ENCODE data around the gene PBXIP1. TPM values are rescaled to one million over a fixed set of nuclear protein-coding genes. Genes with fewer than 3 reads are reported as not detected.
A peak's percentile ranks its signal among the peaks of the same experiment; 100 is the strongest.

The PBXIP1 gene
- total and polyA plus RNA-seq, 2 of the 13 experiments (the other 11 are each of a cell fraction or from before 2014, with no cell fraction given) = 16.3 to 31.9 TPM

GRCh38 chr1:154936555-154937084 is 19.3 kb downstream of the PBXIP1 start, which contains the start of gene PMVK (continued):
- TF ChIP-seq ZNF281 (CRISPR knock-in tag; IDR thresholded peaks at IDR 0.05; ENCODE audit: borderline replicate concordance) (peak; percentile 59; the same call in 1 of the 2 replicates), BATF2 (CRISPR knock-in tag; IDR thresholded peaks at IDR 0.05) (peak; percentile 99), RFX3 (CRISPR knock-in tag; IDR thresholded peaks at IDR 0.05) (no peak), E2F1 (CRISPR knock-in tag; IDR thresholded peaks at IDR 0.05) (peak; percentile 74; the same call in 1 of the 2 replicates), THYN1 (CRISPR knock-in tag; IDR thresholded peaks at IDR 0.05; ENCODE audit: borderline replicate concordance, low read depth) (peak; percentile 67; the same call in 1 of the 2 replicates), TRIM22 (IDR thresholded peaks at IDR 0.05) (no peak), NFE2L2 (IDR thresholded peaks at IDR 0.05; ENCODE audit: low read length) (no peak), ZGPAT (CRISPR knock-in tag; IDR thresholded peaks at IDR 0.05) (peak; percentile 87), AKNA (CRISPR knock-in tag; IDR thresholded peaks at IDR 0.05; ENCODE audit: borderline replicate concordance) (peak; percentile 85; the same call in 1 of the 2 replicates), ZNF569 (CRISPR knock-in tag; IDR thresholded peaks at IDR 0.05; ENCODE audit: borderline replicate concordance) (peak; percentile 95; the same call in 1 of the 2 replicates)
